DMS53 (cell line): Measurements from ENCODE around the gene MBTPS1.

Source experiments
- DNase-seq: peaks from one replicate; lab custom pipeline; 2025; lab: John Stamatoyannopoulos, UW

Gene MBTPS1

DNA sequence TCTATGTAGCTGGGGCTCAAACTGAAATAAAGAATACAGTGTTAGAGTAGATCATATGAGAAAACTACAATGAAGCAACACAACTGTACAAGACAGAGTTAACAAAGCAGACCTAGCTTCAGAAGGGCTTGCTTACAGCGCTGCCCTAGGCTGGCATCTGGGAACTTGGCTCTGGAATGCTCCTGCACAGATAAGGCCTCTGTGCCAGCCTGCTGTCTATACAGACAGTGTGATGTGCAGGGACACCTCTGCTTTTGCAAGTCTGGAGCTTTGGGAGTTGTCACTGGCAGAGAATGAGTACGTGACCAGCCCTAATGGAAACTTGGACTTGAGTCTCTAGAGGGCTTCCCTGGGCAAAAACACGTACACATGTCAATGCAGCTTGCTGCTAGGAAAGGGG, 42.0 kb downstream of the MBTPS1 start:
- no peak for DNase-seq

DNA sequence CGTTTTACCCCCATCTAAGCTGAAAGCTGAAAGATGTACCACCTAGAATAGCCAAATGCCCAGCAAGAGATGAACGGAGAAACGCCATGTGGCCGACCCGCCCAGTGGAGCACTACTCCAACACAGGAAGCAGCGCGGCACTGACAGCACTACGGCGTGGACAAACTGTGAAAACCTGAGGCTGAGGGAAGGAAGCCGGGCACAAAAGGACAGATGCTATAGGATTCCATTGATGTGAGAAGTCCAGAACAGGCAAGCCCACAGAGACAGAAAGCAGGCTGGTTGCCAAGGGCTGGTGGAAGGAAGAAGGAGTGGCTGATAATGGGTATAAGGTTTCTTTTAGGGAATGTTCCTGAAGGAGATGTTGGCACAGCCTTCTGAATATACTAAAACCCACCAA, 44.7 kb downstream of the MBTPS1 start:
- no peak for DNase-seq

DNA sequence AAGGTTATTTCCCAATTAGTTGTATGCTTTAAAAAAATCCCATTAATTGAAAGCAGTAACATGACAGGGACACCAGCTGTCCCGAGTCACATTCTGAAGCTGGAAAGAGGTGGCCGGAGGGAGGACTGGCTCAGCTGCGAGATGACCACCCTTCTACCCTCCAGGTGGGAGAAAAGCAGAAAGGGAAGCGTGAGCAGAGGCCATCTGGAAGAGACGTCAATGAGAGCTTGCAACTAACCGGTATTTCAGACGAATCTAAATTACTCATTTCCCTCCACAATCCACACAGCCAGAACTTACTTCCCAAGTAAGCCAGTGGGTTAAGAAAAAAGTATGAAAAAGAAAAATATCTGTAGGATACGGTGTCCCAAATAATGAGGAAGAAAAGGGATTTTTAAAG, 45.6 kb downstream of the MBTPS1 start:
- DNase-seq = no peak

DNA sequence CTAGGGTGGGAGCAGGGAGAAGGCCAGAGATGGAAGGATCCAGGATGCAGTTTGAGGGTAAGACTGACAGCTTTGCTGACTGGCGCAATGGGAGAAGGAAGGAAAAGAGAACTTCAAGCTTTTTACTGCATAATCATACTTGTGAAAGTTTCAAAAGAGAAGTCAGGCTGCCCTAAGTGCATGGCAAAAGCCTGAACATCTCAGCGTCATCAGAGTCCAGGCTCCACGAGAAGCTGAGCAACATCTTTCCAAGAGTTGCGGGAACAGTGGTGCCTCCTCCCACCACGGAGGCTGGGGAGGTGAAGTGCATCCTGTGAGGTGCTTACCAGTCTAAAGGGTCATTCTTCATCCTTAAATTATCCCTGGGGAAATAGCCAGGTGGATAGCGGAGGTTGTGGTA, 47.2 kb downstream of the MBTPS1 start:
- no peak for DNase-seq

DNA sequence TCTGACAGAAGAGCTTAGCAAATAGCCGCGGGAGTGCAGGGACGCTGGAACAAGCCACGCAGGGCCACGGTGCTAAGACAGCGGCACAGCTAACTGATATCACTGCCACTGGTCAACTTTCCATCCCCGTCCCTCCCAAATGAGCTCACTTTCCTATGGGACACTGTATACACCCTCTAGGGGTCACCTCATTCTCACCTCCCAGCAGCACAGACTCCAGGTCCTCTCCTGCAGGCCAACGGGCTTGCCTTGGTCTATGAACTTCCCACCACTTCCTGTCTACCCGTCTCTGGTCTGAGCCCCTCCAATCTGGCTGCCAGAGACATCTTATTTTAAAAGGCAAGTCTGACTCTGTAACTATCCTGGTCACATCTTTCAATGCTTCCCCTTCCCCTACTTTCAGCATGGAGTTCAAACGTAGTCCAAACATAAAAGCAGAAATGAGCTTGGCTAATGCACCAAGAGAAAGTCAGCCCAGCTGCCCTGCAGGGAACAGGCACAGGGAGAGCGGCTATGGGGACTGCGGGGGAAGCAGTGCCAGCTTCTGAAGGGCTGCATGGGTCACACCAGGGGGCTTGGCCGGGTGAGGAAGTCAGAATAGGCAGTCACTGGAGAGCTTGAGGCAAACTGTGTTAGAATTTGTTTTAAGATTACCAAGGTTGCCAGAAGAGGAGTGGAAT, 47.8 kb downstream of the MBTPS1 start:
- no peak for DNase-seq

DNA sequence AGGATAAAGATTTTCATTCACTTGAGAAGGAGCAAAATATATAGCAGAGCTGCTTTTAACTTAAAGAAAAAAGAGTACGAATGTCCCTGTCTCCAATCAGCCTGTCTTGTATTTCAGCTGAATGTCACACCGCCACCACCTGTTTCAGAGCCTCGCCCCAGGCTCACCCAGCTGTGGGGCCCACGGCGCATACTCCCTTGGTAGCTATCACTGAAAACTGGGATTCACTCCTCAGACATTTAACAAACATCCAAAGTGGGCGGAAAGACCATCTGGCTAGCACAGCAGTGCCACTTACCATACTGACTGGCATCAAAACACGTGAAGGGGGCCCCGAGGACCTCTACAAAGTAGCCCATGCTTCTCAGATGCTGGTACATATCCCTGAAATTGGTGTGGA, 48.7 kb downstream of the MBTPS1 start:
- no peak for DNase-seq

DNA sequence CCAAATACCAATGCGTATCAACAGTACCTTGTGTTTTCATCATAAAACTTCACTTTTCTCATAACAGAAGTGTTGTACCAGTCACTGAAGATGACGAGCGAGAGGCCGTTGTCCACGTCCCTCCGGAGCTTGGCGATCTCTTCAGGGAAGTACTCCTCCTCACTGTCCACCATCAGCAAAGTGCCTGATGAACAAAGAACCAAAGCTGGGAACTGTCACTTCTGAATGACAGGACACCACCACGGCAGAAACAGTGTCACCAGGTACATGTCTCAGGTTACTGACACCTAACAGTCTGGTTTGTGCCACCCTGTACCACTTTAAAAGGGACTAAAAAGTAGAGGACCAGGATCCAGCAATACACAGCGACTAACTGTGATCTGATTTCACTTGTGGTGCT, 49.1 kb downstream of the MBTPS1 start:
- no peak for DNase-seq

DNA sequence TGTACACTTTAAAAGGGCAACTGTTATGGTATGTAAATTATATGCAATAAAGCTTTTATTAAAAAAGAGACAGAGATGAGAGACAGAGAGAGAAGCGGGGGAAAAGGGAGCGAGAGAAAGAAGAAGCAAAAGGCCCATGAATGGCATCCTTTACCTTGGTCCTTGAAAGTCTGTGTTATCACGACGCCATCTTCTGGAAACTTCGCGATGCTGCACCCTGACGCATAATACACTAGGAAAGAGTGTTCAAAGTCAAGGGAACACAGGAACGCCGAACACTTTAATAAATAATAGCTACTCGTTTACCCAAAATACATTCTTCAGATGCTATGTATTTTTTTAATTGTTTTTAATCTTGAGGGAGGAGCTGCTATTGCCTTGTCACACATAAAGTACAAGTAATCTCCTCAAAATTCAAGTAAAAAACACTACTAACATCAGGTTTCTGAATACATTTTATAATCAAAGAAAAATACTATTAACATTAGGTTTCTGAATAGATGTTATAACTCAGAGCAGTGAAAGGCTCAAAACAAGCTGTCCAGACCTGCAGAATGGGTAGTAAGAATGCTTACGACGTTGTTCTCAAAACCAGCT, 51.1 kb downstream of the MBTPS1 start:
- peak; percentile 75 for DNase-seq

DNA sequence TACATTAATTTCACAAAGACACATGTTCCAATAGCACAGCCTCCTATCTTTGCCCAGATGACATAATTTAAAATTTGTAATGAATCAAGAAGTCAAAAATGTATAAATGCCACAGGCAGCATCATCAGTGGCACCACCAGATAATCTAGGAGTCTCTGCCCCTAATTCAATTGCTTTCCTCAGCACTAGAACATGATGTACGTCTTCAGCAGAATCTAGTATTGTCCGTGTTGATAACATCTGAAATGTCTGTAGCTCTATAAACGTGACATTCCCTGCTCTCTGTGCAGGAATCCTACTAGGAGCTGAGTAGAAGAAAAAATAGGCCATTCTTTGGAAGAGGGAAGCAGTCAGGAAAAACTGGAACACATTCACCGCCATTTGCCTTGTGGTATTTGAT, 52.8 kb downstream of the MBTPS1 start:
- DNase-seq = no peak

DNA sequence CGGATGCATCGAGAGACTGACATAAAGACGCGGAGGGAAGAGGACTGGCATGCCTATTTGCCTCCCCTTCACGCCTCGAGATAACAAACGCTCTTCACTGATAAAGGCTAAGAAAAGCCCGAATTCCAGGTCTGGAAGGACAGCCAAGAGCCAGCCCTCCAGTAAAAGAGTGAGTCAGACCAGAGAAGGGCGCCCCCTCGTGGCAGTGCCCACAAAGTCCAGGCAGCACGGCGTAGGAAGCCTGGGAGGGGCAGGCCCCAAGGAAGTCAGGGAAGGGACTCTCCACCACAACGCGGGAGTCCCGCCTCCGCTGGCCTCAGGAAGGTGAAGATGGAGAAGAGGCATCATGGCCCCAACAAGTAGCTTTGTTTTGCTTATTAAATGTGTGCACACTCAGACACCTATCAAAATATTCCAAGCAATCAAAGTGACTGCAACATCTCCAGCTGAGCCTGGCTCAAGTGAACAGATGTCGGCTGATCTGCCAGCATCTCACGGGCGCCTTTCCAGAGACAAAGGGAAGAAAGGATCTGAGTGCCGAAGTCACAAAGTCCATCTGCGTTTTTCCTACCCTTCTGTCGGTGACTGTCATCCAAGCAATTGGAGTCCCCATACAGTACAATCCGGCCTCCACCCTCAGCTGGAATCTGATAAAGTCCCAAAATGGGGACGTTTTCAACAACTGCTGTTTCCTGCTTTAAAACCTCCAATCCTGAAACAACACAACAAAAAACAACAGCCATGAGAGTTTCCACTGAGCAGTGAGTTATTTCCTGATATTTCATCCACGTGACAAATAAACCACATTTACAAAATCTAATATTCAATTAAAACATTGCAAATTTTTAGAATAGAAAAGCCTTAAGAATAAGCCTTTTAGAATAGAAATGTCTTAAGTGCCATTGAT, 53.8 kb downstream of the MBTPS1 start:
- peak; percentile 78 for DNase-seq

DNA sequence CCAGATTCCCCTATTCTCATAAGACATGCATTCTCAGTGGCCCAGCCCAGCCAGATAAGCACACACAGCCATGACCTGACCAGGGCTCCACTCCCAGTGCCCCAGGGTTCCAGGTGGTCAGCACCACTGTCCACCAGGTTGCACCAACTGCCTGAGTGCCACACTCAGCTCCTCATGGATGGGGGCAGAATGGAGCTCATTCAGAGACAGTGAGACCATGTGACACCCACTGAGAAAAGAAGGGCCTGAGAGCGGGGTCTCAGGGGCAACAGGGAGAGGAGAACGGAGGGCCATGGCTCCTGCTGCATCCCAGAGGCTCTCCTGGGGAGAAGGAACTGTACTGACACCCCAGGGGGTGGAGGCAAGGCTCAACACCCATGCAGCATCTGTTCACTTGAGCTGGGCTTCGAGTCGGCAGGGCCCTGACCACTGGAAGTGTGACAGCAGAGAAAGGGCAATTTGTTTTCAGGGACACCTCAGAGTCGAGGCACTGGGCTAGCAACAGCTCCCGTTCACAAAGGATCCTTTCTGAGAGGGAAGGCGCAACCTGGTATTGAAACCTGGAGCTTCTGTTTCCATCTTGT, 55.4 kb downstream of the MBTPS1 start:
- no peak for DNase-seq

DNA sequence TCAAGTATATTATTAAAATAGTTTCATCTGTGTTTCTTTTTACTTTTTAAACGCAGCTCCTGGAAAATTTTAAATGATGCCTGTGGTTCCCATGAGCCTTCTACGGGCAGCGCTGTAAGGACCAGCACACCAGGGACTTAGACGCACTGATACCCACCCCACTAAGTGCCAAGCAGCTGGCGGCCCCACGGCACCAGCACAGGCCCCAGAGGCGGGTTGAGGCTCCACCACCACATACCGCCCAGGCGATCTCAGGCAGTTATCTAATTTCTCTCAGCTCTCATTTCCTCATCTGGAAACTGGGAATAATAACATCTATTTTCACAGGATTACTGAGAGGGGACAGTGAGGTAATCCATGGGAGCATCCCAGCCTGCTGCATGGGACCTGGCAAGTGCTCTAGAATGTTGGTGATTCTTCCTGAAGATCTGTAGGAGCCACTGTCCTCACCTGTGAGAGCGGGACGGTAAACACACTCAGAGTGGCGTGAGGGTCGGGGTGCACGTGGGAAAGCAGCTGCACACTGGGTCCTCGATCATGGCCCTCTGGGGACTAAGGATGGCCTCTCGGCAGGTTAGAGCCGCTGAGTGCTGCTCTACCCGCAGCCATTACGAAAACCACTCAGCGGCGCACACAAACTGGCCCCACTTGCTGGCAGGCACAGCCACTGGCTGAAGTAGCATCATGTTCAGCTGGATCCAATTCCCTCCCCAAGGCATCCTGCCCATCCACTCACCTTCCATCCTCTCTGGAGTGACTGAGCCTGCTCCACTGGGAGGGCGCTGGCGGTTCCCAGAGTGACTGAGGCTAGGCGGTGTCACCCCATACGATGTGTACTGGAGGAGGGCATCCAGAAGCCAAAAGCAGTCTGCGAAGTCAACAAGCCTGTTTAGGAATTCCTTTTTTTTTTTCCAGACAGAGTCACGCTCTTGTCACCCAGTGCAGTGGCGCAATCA, 56.5 kb downstream of the MBTPS1 start:
- no peak for DNase-seq

DNA sequence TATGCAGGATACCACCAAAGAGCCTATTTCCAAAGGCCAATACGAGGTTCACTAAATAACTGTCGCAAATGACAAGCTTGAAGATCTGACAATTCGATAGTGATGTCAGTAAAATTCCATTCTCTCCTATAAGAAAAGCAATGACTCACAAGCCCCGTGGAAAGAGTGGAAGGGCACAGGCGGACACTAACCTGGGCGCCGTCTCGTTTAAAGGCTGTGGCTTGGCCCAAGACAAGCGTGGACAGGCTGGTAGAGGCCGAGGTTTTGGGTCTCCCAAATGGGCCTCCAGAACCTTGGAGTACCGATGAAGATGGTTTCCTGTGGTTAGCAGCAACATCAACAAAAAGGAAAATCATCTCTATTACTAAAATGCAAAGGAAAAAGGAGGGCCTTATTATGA, 57.6 kb downstream of the MBTPS1 start:
- DNase-seq = no peak

DNA sequence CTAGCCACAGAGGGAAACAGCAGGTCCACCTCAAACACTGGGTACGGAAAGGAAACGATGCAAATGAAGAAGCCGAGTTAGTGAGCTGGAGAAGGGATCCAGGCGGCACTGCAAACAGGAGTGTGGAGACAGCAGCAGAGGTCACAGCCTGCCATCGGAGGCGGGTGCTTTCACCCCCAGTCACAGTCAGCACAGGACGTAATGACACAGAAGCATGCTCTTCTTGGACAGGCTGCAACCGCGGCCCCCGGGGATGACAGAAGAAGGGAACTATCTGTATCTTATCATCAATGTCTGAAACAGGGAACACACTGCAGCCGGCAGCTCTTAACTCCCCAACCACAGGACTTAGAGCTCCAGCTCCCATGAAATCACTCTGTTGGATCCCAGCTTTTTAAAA, 58.1 kb downstream of the MBTPS1 start:
- DNase-seq = no peak

DNA sequence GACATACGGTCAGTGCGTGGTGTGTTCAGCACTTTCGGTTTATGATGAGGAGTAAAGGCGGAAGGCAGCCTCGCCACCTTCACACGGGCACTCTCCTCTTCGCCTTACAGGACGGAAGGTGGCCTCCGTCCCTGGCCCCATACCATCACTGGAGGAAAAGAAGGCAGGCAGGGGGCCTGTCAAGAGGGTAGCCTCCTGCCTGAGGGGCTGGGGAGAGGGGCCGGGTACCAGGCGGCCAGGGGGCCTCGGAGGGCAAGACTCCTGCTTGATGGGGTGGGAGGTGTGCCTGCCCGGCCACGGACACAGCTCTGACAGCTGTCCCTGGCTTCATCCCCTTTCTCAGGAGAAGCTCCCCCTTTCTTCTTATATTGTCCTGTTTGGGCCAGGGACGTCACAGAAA, 58.5 kb downstream of the MBTPS1 start:
- DNase-seq = no peak

DNA sequence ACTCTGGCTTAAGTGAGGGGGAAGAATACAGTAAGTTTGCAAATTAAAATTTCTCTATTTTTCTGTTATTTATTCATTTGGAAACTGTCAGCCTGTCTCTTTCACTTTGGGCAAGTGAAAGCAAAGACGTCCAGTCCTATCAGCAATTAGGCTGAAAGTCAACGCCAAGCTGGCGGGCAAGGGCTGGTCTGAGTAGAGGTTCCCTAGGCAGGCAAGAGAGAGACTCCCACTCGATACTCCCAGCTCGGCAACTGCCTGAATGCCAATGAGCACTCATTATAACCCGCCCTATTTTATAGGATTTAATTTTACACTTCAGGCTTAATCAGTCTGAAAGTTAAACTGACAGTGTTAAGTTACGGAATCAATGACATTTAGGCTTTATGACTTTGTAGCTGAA, 59.8 kb downstream of the MBTPS1 start:
- DNase-seq = no peak

DNA sequence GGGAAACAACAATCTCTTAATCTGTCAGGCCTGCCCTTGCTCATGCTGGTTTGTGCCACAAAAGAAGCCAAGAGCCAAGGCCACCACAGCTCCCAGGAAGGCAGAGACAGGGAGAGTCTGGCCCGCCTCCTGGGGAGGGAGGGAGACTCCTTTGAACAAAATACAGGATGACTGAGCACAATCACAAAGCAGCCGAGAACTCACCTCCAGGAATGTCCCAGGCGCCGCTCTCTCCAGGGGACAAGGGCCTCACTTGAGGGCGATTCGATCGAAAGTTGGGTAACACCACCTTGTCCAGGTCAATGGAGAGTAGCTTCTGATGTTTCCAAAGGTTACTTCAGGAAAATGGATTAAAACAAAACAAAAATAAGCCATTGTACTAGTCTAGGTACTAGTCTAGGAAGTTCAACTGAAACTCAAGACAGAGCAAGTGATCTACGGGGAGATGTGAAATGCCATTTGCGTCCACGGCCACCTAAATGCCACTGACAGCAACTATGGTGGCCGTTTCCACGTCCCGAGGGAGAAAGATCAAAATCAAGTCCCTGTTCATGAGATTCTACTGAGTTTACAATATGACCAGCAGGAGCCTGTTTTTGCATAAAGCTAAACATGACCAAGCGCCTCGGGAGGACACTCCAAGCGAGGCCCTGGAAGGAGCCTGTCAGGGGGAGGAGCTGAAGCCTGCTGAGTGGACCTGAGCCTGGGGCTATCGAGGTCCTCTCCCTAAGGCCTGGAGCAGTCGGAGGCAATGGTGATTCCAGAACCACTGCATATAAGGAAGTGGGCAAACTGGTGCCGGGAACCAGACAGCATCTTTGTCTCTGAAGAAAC, 60.7 kb downstream of the MBTPS1 start:
- no peak for DNase-seq

DNA sequence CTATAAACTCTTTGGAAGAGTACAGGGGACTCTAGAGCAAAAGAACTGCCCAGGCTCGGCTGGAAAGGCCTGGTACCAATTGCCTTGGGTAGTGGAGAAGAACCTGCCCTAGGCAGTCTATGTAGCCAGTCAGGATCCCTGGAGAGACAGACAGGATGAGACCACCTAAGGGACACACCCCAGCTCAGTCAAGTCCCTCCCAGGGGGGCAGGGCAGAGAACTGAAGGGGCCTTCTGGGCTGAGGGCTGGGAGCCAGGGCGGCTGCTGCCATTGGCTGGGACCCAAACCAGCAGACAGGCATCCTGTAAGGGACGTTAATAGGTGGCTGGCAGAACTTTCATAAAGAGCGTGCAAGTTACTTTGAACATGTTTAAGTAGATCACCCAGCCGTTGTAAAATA, 61.4 kb downstream of the MBTPS1 start:
- no peak for DNase-seq

DNA sequence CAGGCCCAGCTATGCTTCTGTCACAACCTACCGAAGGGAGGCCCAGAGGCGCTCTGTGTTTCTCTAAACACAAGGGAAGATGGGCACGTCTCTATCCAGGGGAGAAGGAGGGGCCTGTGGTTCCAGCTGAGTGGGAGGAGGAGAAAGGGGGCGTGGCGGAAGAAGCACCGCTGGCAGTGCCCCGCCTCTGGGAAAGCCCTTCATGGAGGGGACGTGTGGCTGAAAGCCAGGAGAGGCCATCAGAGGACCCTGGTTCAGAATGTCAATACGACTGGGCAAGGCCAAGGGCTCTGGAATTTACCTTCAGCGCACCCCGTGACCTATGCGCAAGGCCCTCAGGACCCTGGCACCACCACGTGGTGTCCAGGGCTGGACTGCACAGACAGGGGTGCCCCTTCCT, 61.8 kb downstream of the MBTPS1 start:
- DNase-seq = no peak

DNA sequence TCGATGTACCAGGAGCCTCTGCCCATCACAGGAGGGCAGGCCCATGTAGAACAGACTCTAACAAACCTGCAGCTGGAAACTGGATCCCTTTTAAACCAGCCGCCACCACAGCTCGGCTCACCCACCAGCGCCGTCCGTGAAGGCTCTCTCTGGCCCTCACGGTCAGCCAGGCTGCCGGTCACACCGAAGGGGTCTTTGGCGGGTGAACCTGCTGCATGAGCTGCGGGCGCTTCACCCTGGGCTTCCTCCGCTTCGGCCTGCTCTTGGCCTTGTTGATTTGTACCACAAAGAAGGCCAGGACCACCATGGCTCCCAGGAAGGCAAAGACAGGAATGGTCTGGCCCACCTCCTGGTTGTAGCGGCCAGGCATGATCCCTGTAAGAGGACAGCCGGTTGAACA, 62.5 kb downstream of the MBTPS1 start:
- DNase-seq = no peak

DNA sequence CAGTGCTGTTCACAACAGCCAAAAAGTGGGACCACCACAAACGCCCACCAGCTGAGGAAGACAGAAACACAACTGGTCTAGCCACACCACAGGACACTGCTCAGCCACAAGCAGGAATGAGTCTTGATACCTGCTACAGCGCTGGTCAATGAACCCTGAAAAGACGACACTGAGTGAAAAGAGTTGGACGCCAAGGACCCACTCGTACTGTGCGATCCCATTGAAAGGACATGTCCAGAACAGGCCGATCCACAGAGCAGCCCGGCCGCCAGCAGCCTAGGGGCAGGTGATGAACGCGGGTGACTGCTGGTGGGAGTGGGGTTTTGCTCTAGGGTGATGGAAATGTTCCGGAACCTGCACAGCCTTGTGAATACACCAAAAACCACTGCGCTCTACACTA, 63.5 kb downstream of the MBTPS1 start:
- no peak for DNase-seq
